ENCODE measurements around the gene ZNF774.
"Not testable (repeated sequence)": the region's sequence is repeated elsewhere in the genome, so short reads cannot be mapped to it uniquely, and the experiment has no call there.

Gene ZNF774

GRCh38 chr15:90352107-90352893, at the start of gene ZNF774:
TSS of gene ZNF774 (plus strand) at chr15:90352284. CDS start at chr15:90354661, 2,377 bp downstream.
- DNase-seq (ENCODE audit: low read depth): peak; percentile 70

GRCh38 chr15:90305355-90305754, 46.7 kb upstream of the ZNF774 start:
- not testable (repeated sequence) for DNase-seq (ENCODE audit: low read depth)

GRCh38 chr15:90305932-90306331, 46.2 kb upstream of the ZNF774 start:
- no peak for DNase-seq (ENCODE audit: low read depth)

- no peak for DNase-seq (ENCODE audit: low read depth)
Measured at GRCh38 chr15:90306560-90306959, 45.5 kb upstream of the ZNF774 start.

GRCh38 chr15:90307661-90308060, 44.4 kb upstream of the ZNF774 start:
- no peak for DNase-seq (ENCODE audit: low read depth)

- DNase-seq (ENCODE audit: low read depth): no peak
Measured at GRCh38 chr15:90309020-90309419, 43.1 kb upstream of the ZNF774 start.

GRCh38 chr15:90315278-90315982, 36.7 kb upstream of the ZNF774 start:
- no peak for DNase-seq (ENCODE audit: low read depth)

GRCh38 chr15:90316139-90316538, 35.9 kb upstream of the ZNF774 start:
- no peak for DNase-seq (ENCODE audit: low read depth)

GRCh38 chr15:90318591-90318990, 33.5 kb upstream of the ZNF774 start:
- no peak for DNase-seq (ENCODE audit: low read depth)

GRCh38 chr15:90320062-90320884, 31.8 kb upstream of the ZNF774 start:
- DNase-seq (ENCODE audit: low read depth): peak; percentile 24

GRCh38 chr15:90320885-90321278, 31.2 kb upstream of the ZNF774 start:
- DNase-seq (ENCODE audit: low read depth): no peak

- DNase-seq (ENCODE audit: low read depth): no peak
Measured at GRCh38 chr15:90322538-90322937, 29.5 kb upstream of the ZNF774 start.

- DNase-seq (ENCODE audit: low read depth): no peak
Measured at GRCh38 chr15:90325726-90326125, 26.4 kb upstream of the ZNF774 start.

- DNase-seq (ENCODE audit: low read depth): no peak
Measured at GRCh38 chr15:90326441-90326840, 25.6 kb upstream of the ZNF774 start.

- DNase-seq (ENCODE audit: low read depth): no peak
Measured at GRCh38 chr15:90327311-90327710, 24.8 kb upstream of the ZNF774 start.

GRCh38 chr15:90334304-90334731, 17.8 kb upstream of the ZNF774 start:
- no peak for DNase-seq (ENCODE audit: low read depth)

- DNase-seq (ENCODE audit: low read depth): no peak
Measured at GRCh38 chr15:90336705-90337141, 15.4 kb upstream of the ZNF774 start.

GRCh38 chr15:90337256-90337655, 14.8 kb upstream of the ZNF774 start:
- DNase-seq (ENCODE audit: low read depth): no peak

- DNase-seq (ENCODE audit: low read depth): no peak
Measured at GRCh38 chr15:90338532-90338931, 13.6 kb upstream of the ZNF774 start.

- DNase-seq (ENCODE audit: low read depth): no peak
Measured at GRCh38 chr15:90340345-90340744, 11.7 kb upstream of the ZNF774 start.

- no peak for DNase-seq (ENCODE audit: low read depth)
Measured at GRCh38 chr15:90343302-90343790, 8.7 kb upstream of the ZNF774 start.

GRCh38 chr15:90344662-90345061, 7.4 kb upstream of the ZNF774 start:
- DNase-seq (ENCODE audit: low read depth): no peak
